ENCODE data around the gene HPCA. TPM values are rescaled to one million over a fixed set of nuclear protein-coding genes. Genes with fewer than 3 reads are reported as not detected.

HPCA gene
- total and polyA plus RNA-seq, 2 of the 13 experiments (the other 11 are each of a cell fraction or from before 2014, with no cell fraction given): not detected

- CTCF ChIA-PET (ENCODE audit: low intra/inter-chr PET ratio, low total read pairs): no interaction called here
- intact Hi-C loops (cut with micrococcal nuclease; ENCODE audit: unreplicated experiment) (no loop called here), in situ Hi-C loops (cut with HindIII; ENCODE audit: extremely low pct_ligation_motif_present, low pct_unique_long_range_greater_than_20kb) (no loop called here)
- Histone ChIP-seq H3K4me3 (replicated peaks in 1 of 3; ENCODE audit: insufficient read depth in 1 of 3, low read depth in 2 of 3, low read length in 3 of 3) (no peak overlapping the region), H3K27ac (ENCODE audit: extremely low read length, insufficient read depth, low read length) (no peak overlapping the region), H3K4me1 (ENCODE audit: insufficient read depth, low read length) (peaks cover 26% of the 10 kb centered on the region), H3K27me3 (ENCODE audit: control insufficient read depth in 1 of 2, insufficient read depth in 2 of 2, low read length in 2 of 2) (peaks cover 2 to 7% of the 10 kb centered on the region in 2 experiments; a peak in 2 of 5 replicates), H3K4me2 (ENCODE audit: low read depth, low read length) (no peak overlapping the region), H3K9me3 (ENCODE audit: low read length) (no peaks in the 10 kb centered on the region), H3K9ac (ENCODE audit: insufficient read depth, low read depth, low read length) (no peak overlapping the region), H3K79me2 (ENCODE audit: insufficient read depth, low read length) (no peaks in the 10 kb centered on the region), H2AFZ (ENCODE audit: low read length) (no peak overlapping the region), H4K20me1 (ENCODE audit: insufficient read depth, low read length) (no peaks in the 10 kb centered on the region), H3K36me3 (replicated peaks in 1 of 2; ENCODE audit: control insufficient read depth in 1 of 2, insufficient read depth in 2 of 2, low read length in 2 of 2) (no peaks in the 10 kb centered on the region)
- ATAC-seq (no peak), DNase-seq (ENCODE audit: low spot score) (no peak), FAIRE-seq (no peak)
- WGBS (ENCODE audit: low lambda C conversion rate): 0% methylated on average over 1 of the region's 1 CpG
- BruUV-seq (replicated peaks): no TSS peak
- TF ChIP-seq UBTF (CRISPR knock-in tag; IDR thresholded peaks at IDR 0.05) (no peak), CENPX (CRISPR knock-in tag; IDR thresholded peaks at IDR 0.05) (no peak), HNRNPH1 (optimal IDR thresholded peaks at IDR 0.05; ENCODE audit: low read depth, low read length) (no peak), TEF (CRISPR knock-in tag; IDR thresholded peaks at IDR 0.05) (no peak), ZNF510 (CRISPR knock-in tag; IDR thresholded peaks at IDR 0.05; ENCODE audit: low read depth) (no peak), SNRNP70 (IDR thresholded peaks at IDR 0.05; ENCODE audit: low read depth, low read length) (no peak), ZSCAN21 (CRISPR knock-in tag; IDR thresholded peaks at IDR 0.05; ENCODE audit: borderline replicate concordance) (no peak), GTF2F1 (IDR thresholded peaks at IDR 0.05; ENCODE audit: low read length) (no peak), BRD4 (CRISPR knock-in tag; IDR thresholded peaks at IDR 0.05) (no peak), CHD4 (IDR thresholded peaks at IDR 0.05; ENCODE audit: borderline replicate concordance, low read length) (no peak), POLR2A (IDR thresholded peaks at IDR 0.05; ENCODE audit: insufficient read depth in 1 of 2, low read depth in 2 of 2, low read length in 2 of 2) (no peak), ZNF251 (CRISPR knock-in tag; IDR thresholded peaks at IDR 0.05) (no peak), ZUFSP (CRISPR knock-in tag; IDR thresholded peaks at IDR 0.05; ENCODE audit: borderline replicate concordance) (no peak), FLYWCH1 (CRISPR knock-in tag; IDR thresholded peaks at IDR 0.05) (no peak), NR2F2 (IDR thresholded peaks at IDR 0.05; ENCODE audit: borderline replicate concordance, low read depth) (no peak), ISL2 (CRISPR knock-in tag; IDR thresholded peaks at IDR 0.05) (no peak)
- POLR2A ChIA-PET: no interaction called here
These were observed 31.9 kb downstream of the HPCA start for GRCh38 chr1:32918179-32918578.
